LHCN-M2 (cell line): Measurements from ENCODE around the gene CPE. TPM values are rescaled to one million over a fixed set of nuclear protein-coding genes. Genes with fewer than 3 reads are reported as not detected.
"Not testable (repeated sequence)": the region's sequence is repeated elsewhere in the genome, so short reads cannot be mapped to it uniquely, and the experiment has no call there.

Source experiments
- DNase-seq: peaks from one replicate; pipeline ENCODE4 v3.0.0-alpha.2; 2012; ENCODE audit warnings: low read depth
- total RNA-seq: library from RNA; depleted of rRNA; stranded (reverse); fragments of >200 nt; gene quantifications from 2 replicates; pipeline ENCODE4 v1.2.3, GENCODE V29; 2014

CPE gene
- total RNA-seq, 1 experiment from 2014 or later: 3.6 TPM

GRCh38 chr4:165461159-165461821, 82.5 kb downstream of the CPE start:
- peak; percentile 12 for DNase-seq

- no peak for DNase-seq
These were observed 83.2 kb downstream of the CPE start for GRCh38 chr4:165462009-165462408.

- no peak for DNase-seq
These were observed 85.6 kb downstream of the CPE start for GRCh38 chr4:165464376-165464775.

- DNase-seq: peak; percentile 23
These were observed 86.1 kb downstream of the CPE start for GRCh38 chr4:165464813-165465381.

- no peak for DNase-seq
These were observed 91.2 kb downstream of the CPE start for GRCh38 chr4:165470009-165470408.

GRCh38 chr4:165472943-165473676, 94.3 kb downstream of the CPE start:
- DNase-seq: peak; percentile 17

GRCh38 chr4:165474784-165475705, 96.2 kb downstream of the CPE start:
- DNase-seq: no peak

GRCh38 chr4:165475706-165476070, 96.9 kb downstream of the CPE start:
- DNase-seq: no peak

GRCh38 chr4:165476214-165477098, 97.6 kb downstream of the CPE start:
- no peak for DNase-seq

- DNase-seq: no peak
These were observed 99.0 kb downstream of the CPE start for GRCh38 chr4:165477799-165478198.

- DNase-seq: no peak
These were observed 99.5 kb downstream of the CPE start for GRCh38 chr4:165478260-165478659.

- no peak for DNase-seq
These were observed 102.4 kb downstream of the CPE start for GRCh38 chr4:165481053-165481835.

GRCh38 chr4:165489786-165490185, 111.0 kb downstream of the CPE start:
- no peak for DNase-seq

- DNase-seq: not testable (repeated sequence)
These were observed 113.8 kb downstream of the CPE start for GRCh38 chr4:165492583-165492982.

GRCh38 chr4:165493359-165493758, 114.6 kb downstream of the CPE start:
- peak; percentile 53 for DNase-seq

- DNase-seq: peak; percentile 21
These were observed 124.4 kb downstream of the CPE start for GRCh38 chr4:165502916-165503907.

- DNase-seq: no peak
These were observed 125.4 kb downstream of the CPE start for GRCh38 chr4:165504184-165504583.

- no peak for DNase-seq
These were observed 127.4 kb downstream of the CPE start for GRCh38 chr4:165505958-165506837.
